Globus pallidus (tissue), 1 donor: ENCODE data around the gene DISC1.

Source experiments
- DNase-seq: peaks from one replicate; pipeline ENCODE4 v3.0.0-alpha.2; 2015; ENCODE audit warnings: low spot score

DISC1 gene

DNA sequence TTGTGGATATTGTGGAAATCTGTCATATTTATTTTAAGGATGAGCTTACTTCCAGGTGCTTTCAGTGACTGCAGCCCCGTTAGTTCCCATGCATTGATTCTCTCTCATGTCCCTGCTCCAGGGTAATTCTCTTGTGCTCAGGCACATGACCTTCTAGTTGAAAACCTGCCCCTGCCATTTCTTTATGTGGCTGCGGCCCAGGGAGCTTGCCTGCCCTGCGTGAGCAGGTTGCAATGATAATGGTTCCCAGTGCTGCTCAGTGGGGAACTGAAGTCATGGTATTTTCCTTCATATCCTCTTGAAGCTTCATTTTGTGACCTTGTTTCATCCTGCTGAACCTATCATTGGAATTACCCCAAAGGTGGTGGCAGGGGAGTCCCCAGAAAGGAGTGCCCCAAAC lies 229.8 kb downstream of the DISC1 start:
- no peak for DNase-seq

DNA sequence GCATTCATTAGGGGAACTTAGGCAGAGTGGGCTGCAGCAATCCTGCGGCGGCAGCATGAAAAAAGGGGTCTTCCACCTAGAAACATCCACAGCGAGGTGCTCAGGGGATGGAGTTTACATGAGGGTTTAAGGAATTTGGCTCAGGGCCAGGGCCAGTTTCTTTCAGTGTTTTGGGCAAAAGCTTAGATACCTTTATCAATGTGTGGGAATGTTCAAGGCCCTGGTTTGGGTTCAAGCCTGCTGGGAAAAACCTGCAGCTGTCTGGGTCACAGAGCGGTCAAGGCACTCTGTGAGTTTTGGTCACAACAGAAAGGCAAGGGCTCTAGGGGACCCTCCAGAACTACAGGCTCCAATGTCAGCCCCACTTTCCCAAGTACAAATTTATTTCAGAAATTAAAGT lies 230.3 kb downstream of the DISC1 start:
- DNase-seq: no peak

DNA sequence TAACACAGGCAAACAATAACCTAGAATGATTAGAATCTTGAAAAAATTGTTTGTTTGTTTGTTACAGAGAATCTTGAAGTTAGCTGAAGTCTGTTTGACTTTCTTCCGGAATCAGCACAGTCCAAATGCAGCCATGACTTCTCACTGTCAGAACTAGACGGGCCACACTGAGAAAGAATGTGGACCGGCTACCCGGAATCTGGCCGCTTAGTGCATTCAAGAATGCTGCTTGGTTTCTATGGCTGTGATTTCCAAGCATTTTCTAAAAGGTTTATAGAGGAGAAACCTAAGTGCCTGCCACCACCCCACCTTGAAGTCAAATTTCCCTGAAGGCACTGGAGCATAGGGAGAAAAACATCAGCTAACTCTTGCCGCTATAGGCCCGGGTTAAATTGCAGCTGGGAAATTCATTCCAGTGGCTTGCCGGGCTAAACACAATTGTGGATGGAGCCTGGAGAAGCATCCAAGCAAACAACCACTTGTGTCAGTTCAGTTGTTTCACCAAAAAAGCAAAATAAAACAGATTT lies 231.1 kb downstream of the DISC1 start:
- no peak for DNase-seq

DNA sequence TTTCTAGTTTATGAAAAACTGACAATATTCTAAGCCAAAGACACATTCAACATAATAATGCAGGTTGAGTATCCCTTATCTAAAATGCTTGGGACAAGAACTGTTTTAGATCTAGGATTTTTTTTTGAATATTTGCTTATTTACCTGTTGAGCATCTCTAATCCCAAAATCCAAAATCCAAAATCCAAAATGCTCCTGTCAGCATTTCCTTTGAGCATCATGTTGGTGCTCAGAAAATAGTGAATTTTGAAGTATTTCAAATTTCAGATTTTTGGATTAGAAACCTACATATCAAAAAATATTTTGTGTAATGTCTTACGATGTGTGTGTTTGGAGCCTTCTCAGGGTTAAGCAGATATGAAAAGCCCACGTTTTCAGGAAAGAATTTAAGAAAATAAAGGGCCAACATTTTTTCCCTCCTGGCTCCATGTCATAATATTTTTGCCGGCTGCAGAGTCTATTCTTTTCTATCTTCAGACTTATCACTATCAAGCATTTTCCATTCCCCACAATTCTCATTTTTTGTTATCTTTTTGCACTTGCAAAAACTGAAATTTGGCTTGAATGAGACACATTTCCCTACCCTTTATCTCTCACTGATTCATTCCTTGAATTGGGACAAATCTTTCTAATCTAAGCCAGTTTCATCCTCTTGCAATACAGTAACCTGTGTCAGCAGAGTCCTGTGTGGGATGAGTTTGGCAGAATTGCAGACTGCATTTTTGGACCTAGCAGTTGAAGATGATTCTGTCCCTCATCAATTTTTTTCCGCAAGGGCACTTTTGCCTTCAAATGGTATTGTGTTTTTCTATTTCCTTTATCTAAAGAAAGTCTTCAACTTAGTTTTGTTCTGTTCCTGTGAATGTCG lies 233.9 kb downstream of the DISC1 start:
- no peak for DNase-seq

DNA sequence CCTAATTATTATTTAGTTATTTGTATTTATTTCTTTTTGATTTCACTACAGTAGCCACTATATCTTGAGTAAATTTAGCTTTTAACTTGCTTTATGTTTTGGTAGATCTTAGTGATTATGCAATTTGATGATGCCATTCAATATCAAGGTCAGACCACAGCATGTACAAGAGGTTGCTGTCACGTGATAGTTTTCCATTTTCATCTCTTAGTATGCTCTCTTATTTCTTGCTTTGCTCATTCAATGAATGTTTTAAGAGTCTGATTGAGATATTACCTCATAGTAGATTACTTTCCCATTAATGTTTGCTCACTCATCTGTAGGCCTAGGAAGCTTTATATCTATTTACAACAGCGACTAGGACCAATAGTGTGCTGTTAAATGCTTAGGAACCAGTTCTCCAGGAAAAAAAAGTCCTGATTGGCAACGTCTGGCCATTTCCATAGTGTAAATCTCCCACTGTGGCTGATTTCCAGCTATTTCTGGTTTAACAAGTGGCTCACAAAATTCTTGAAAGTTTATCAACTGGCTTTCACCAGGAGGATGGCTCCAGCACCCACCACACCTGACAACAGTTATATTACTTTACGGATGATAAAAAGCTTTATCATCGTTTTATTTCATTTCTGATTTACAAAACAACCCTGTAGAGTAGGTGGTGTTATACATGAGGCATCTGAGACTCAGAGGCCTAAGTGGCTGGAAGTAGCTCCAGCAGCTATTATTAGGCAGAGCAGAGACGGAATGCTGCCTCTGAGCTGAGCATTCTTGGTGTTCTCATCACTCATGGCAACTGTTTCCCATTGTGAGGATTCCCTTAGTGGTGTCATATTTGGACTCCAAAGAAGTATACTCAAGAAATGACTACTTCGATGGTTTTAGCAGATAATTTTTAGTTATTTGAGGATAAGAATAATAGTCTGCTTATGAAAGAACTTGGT lies 235.2 kb downstream of the DISC1 start:
- no peak for DNase-seq

DNA sequence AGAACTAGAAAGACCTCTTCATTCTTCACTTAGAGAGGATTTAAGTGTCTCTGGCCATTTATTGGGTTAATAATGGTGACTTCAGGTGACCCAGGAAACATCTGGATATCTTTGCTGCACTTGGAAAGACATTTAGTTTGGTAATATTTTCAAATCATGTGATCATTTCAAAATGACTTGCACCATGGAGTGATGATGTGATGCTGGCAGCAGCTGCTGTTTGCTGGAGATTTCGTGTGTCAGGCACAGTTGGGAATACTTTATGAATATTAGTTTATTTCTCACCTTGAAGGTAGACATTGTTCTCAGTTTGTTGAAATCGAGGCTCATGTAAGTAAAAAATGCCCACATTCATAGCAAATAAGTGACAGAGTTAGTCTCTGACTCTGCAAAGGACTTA lies 236.0 kb downstream of the DISC1 start:
- no peak for DNase-seq

DNA sequence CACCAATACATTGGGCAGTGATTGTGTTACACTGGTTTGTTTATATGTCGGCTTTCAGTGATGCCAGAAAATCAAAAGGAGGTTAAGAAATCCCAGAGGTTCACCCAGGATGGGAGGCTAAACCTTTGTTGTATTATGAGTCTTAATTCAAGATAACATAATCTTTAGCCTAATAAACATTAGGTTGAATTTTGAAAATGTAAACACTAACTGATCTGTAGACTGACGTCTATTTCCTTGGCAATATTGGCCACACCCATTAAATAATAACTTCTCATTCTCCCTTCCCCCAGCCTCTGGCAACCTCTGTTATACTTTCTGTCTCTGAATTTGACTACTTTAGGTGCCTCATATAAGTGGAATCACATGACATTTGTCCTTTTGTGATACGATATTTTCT lies 238.7 kb downstream of the DISC1 start:
- no peak for DNase-seq

DNA sequence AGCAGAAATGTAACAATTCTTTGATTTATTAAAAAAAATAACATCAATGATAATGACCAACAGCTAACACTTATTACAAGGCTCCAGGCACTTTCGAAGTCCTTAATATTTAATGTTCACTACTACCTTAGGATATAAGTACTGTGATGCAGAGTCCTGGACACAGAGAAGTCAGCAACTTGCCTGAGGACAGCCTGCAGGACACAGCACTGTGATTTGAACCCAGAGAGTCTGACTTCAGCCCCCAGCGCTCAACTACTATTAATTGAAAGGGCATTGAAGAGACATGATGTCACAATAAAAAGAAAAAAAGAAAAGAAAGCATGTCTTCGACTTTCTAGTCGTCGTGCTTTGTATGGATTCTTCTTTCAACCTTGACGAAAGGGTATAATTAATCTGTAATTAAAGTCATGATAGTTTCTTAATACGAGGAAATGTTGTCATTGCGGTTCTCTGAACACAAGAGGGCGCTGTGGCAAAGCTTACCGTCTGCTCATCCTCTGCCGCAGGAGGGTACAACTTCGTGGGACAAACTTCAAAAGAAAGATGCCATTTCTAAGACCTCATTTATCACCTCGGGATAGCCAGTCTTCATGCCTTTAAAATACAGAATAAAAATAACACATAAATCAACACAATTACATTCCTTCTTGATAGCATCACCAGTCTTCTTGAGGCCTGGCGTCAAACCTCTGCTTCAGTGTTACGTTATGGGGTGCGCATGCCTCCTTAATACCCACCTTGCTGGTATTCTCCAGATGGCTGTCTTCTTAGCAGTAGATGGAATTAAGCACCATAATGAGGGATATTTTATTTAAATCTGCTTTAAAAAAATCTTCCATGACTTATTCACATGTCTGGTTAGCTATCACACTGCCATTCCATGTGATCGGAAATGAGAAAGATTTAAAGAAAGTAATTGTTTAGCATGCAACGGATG lies 240.1 kb downstream of the DISC1 start:
- peak; percentile 33 for DNase-seq

DNA sequence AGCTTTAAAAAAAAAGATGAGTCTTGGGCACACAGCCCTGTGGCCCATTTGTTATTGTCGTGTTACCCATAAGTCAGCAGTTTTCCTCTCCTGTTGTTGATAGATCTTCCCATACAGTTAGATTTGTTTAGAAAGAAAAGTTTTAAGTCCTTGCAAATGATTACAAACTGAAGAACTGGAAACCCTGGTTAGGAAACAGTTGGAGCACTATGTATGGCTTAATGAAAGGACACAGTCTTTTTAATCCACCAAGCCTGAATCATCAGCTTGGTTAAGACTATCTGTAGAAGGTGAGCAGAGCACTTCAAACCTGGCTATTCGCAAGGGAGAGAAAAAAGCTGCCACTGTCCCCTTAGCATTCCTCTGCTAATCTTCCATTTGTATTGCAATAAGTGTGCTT lies 241.0 kb downstream of the DISC1 start:
- DNase-seq: no peak

DNA sequence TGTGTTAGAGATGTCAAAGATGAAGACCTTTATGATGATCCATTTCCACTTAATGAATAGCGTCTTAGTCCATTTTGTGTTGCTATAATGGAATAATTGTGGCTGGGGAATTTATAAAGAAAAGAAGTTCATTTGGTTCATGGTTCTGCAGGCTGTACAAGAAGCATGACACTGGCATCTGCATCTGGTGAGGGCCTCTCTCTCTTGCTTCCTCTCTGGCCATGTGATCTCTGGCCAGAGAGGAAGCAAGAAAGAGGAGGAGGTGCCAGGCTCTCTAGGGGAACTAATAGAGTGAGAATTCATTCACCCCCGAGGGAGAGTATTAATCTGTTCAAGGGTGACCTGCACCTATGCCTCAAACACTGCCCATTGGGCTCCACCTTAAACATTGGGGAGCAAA lies 242.8 kb downstream of the DISC1 start:
- DNase-seq: peak; percentile 32

DNA sequence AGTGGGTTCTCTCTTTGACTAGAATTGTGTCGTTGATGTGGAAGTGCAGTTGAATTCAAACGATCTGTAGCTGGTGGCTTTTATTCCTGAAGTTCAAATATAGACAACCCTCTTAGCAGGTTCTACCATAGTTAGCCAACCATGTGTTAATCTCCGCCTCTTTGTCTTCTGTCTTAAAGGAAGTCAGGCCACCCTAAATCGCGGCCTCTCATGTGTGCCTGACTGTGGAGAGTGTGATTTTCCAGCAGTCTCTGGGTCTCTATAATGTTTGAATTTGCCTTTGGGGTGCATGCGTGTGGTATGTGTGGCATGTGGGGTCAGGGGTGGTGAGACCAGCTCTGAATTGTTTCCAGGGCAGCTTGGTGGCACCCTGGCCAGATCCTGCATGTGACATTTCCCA lies 244.9 kb downstream of the DISC1 start:
- no peak for DNase-seq

DNA sequence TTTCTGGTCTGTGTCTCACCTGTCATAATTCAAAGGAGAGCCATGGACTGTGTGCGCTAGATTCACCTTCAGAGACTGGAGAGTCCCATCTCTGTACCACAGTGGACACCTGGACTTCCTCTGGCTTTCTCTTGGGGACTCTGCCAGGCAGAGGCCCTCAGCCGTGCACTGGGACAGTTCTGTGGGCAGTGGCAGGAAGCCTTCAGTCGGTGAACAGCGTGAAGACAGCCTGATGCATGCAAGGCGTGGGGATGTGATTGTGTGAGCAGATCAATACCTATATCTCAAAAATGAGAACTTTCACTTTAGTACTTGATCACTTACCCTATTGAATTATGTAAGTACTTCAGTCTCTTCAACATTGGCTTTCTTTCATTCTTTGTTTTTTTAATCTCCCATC lies 245.3 kb downstream of the DISC1 start:
- DNase-seq: no peak

DNA sequence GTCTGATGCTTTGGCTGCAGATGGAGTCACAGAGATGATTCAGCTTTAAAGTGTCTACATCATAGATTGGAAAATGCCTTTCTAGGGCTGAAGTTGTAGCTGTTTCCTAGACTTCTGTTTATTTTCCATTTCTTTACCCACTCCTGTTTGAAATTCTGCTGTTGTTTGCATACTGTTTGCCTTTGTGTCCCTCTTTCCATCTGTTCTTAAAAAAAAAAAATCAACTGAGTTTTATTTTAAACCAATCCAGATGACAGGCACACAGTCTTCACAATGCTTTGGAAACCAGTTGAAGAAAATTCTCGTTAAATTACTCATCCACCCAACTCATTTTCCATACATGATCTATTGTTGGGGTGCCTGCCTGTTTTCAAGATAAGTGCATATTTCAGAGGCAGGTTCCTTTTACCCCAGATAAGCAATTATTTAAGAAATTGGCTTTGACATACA lies 245.9 kb downstream of the DISC1 start:
- no peak for DNase-seq

DNA sequence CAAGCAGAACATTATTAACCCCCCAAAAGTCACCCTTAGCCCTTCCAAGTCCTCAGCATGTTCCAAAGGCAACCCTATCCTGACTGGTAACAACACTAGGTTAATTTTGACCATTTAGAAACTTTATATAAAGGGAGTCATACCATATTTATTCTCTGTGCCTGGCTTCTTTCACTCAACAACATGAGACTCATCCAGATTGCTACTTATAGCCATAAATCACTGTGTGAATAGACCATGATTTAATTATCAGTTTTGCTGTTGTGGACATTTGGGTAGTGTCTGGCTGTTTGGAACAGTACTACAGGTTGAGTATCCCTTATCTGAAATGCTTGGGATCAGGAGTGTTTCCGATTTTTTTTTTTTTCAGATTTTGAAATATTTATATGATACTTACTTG lies 252.1 kb downstream of the DISC1 start:
- no peak for DNase-seq

DNA sequence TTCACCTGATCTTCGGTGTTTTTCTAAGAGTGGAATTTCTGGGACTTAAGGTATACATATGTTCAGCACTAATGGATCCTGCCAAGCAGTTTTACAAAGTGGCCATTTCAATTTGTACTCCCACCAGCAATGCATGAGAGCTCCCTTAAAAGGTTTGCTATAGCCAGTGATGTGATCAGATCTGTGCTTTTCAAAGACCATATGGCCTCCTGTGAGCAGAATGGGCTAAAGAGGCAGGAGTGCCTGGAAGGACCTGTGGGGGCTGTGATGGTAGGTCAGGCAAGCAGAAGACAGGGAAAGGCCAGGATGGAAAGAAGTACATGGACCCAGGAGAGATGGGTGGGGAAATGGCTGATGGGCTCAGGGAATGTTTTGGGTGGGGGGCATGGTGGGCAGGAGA lies 252.7 kb downstream of the DISC1 start:
- DNase-seq: no peak

DNA sequence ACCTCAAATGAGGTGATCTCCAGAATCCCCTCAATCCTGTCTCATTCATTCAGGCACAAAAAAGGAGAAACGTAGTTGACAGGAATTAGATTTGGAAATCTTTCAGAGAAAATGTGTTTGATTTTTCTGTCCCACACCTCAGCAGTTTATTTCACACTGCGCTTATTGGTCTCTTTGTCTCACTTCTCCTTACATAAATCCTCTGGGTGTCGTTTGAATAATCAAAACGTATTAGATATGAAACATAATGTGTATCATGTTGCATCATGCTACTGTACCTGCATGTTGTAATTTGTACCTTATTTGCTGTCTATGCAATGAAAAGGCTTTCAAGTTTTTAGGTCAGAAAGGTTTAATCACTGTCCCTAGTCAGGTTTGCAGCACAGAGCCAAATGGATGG lies 255.7 kb downstream of the DISC1 start:
- DNase-seq: no peak

DNA sequence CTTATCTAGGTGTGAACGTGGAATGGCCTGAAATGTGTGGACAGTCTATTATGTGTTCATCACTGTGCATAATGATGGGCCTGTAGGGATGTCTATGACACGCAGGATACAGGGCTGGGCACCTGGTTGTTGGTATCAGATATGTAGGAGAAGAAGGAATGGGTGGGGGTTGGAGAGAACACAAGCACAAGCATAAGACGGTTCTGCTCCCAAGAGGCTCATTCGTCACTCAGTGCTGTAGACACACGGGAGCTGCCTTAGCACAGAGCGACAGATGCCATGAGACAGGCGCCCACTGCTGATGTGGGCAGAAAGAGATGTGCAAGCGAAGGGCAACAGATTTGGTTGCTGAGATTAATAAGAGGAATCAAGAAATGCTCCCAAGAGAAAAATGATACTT lies 256.2 kb downstream of the DISC1 start:
- DNase-seq: no peak

DNA sequence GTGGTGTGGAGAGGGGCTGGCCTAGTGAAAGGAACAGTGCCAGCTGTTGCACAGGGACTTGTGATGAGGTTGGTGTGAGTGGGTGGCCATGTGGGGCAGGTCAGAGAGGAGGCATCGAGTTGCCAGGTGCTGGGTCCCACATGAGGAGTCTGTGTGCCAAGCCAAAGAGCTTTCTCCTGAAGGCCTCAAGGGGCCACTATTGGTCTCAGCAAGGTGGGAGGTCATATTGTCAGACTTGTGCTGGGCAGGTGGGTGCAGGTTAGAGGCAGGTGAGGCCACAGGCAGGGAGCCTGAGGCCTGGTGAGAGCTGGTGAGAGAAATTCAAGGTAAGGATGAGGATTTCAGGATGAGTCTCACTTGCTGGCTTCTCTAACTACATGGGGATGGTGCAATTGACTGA lies 256.8 kb downstream of the DISC1 start:
- no peak for DNase-seq

DNA sequence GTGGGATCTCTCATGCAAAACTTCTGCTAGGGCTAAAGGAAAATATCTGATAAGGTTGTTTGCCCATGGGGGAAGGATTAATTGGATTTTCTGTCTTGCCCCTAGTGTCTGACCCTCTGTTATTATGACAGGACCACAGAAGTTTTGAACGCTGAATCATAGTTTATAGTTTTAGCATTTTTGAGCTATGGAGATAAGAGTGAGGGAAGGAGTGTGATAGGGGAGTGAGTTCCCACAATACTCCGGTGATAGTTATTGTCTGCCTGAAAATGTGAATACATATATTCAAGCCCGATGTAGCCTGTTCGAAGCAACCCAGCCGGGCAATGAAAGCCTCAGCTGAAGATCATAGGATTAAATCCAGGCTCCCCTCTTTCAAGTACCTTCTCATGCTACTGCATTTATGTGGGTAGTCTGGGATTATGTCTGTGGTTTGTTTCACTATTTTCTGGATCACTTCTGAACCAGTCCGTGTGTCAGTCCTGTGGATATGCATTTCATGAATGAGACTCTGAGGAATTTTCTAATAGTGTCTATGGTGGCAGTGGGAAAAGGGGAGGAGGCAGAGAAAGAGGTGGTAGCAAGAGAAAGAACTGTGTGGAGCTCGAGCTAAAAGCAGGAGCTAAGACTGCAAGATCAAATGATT lies 258.7 kb downstream of the DISC1 start:
- DNase-seq: no peak

DNA sequence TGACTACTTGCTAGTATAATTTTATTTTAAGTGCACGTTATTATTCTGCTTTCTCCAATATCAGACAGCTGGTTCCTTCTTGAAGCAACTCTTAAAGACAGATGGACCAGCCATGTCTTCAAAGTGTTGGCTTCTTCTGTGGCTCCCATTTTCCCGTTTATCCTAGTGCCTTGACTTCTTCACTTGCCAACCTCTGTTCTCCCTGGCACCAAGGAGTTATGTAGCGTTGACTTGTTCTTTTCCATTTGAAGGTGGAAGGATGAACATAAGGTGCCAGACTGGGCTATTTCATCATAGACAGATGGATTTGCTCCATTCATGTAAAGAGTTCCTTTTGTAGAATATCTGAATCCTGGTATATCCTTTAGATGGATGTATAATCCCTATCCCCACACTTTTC lies 260.6 kb downstream of the DISC1 start:
- no peak for DNase-seq

DNA sequence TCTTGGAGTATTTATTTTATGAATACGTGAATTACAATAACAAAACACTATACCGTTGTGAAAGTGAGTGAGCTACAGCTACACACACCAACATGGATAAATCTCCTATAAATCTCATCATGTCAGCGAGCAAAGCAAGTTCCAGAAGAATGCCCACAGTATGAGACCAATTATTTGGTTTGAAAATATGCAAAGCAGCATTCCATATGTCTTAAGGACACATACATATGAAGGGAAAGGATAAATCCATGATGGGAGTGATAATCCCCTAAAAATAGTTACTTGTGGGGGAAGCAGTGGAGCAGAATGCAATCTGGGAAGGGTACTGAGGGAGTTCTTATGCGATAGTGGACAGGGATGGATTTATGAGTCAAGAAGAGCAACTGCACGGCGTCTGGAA lies 261.3 kb downstream of the DISC1 start:
- DNase-seq: no peak
